H1 (cell line): ENCODE measurements around the gene ZNF106.

ENCODE experiments used
- ASH2L ChIP-seq: fragments of 200-600, 300-600 bp; sonication (generic); IDR thresholded peaks from one replicate; pipeline ENCODE4 v1.7.1; 2017; ENCODE audit warnings: low read length
- ATF2 ChIP-seq: IDR thresholded peaks from 2 replicates; pipeline ENCODE4 v1.6.1; 2012; ENCODE audit warnings: low read length, inconsistent platforms
- ATF3 ChIP-seq: IDR thresholded peaks from 2 replicates; pipeline ENCODE4 v1.6.1; 2011; ENCODE audit warnings: low read depth, mild to moderate bottlenecking, low read length; ENCODE audit not compliant: insufficient read depth
- CBX5 ChIP-seq: fragments of 300-800, 300-1000 bp; sonication (generic); IDR thresholded peaks from 2 replicates; pipeline ENCODE4 v1.7.1; 2016; ENCODE audit warnings: antibody characterized with exemption, low read length, low read depth
- CEBPB ChIP-seq: IDR thresholded peaks from 2 replicates; pipeline ENCODE4 v1.6.1; 2012; ENCODE audit warnings: low read depth, low read length
- CTCF ChIP-seq, 3 experiments: IDR thresholded peaks; 1 replicate in 2 of 3; 2 replicates in 1 of 3; pipeline versions ENCODE4 v1.5.1 to v1.6.1; 2011; ENCODE audit warnings: low read length in 3 of 3, mild to moderate bottlenecking in 3 of 3, inconsistent platforms in 2 of 3, low read depth in 1 of 3, moderate library complexity in 1 of 3; ENCODE audit not compliant: insufficient read depth in 1 of 3; ENCODE audit errors: control extremely low read depth in 1 of 3
- GTF2F1 ChIP-seq: IDR thresholded peaks from 2 replicates; pipeline ENCODE4 v1.6.1; 2012; ENCODE audit warnings: low read depth, low read length, improper control_type of control experiment, borderline replicate concordance
- JUND ChIP-seq: IDR thresholded peaks from 2 replicates; pipeline ENCODE4 v1.6.1; 2011; ENCODE audit warnings: mild to moderate bottlenecking, improper control_type of control experiment, low read length
- MAX ChIP-seq: IDR thresholded peaks from 2 replicates; pipeline ENCODE4 v1.6.1; 2012; ENCODE audit warnings: inconsistent platforms
- POLR2A ChIP-seq, 2 experiments: IDR thresholded peaks; 1 replicate in 1 of 2; 2 replicates in 1 of 2; pipeline ENCODE4 v1.6.1; 2011; ENCODE audit warnings: low read depth in 2 of 2, low read length in 2 of 2, mild to moderate bottlenecking in 2 of 2; ENCODE audit errors: control extremely low read depth in 1 of 2
- USF2 ChIP-seq: IDR thresholded peaks from 2 replicates; pipeline ENCODE4 v1.6.1; 2011; ENCODE audit warnings: low read length, improper control_type of control experiment
- ZNF274 ChIP-seq: IDR thresholded peaks from 2 replicates; pipeline ENCODE4 v1.7.0; 2012; ENCODE audit warnings: low read length, borderline replicate concordance; ENCODE audit errors: extremely low read depth

- TF ChIP-seq ATF3 (no peak), USF2 (no peak), ZNF274 (no peak), CTCF (IDR thresholded peaks at IDR 0.05; ENCODE audit: control extremely low read depth in 1 of 3, insufficient read depth in 1 of 3, low read depth in 1 of 3, low read length in 3 of 3) (no peak), ATF2 (no peak), MAX (no peak), CEBPB (no peak), ASH2L (no peak), CBX5 (no peak), POLR2A (IDR thresholded peaks at IDR 0.05; ENCODE audit: control extremely low read depth in 1 of 2, low read depth in 2 of 2, low read length in 2 of 2) (no peak), GTF2F1 (no peak), JUND (no peak)
These were observed 2.7 kb upstream of the ZNF106 start for GRCh38 chr15:42493679-42494078.
